GM18507 (cell line): ENCODE measurements around the gene GPR171.
"Not testable (repeated sequence)": the region's sequence is repeated elsewhere in the genome, so short reads cannot be mapped to it uniquely, and the experiment has no call there.

Experiments used
- DNase-seq: peaks from one replicate; pipeline ENCODE4 v3.0.0; 2011; ENCODE audit warnings: low read depth; ENCODE audit not compliant: insufficient read length; ENCODE audit errors: extremely low spot score
- FAIRE-seq: peaks from 2 replicates; lab custom pipeline; 2011; peaks lifted over from hg19 to GRCh38; lab: Jason Lieb, UNC

The GPR171 gene, protein sequence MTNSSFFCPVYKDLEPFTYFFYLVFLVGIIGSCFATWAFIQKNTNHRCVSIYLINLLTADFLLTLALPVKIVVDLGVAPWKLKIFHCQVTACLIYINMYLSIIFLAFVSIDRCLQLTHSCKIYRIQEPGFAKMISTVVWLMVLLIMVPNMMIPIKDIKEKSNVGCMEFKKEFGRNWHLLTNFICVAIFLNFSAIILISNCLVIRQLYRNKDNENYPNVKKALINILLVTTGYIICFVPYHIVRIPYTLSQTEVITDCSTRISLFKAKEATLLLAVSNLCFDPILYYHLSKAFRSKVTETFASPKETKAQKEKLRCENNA

GRCh38 chr3:151203051-151203420 is at the start of gene GPR171:
GPR171 (minus strand) TSS chr3:151203216; CDS start chr3:151199386, 3,830 bp downstream.
- FAIRE-seq (peak; percentile 85), DNase-seq (peak; percentile 5)

GRCh38 chr3:151248772-151249337 is 45.8 kb upstream of the GPR171 start:
- FAIRE-seq: no peak
- DNase-seq: no peak

- FAIRE-seq, DNase-seq: not testable (repeated sequence)
Measured at GRCh38 chr3:151242006-151242405, 39.0 kb upstream of the GPR171 start.

- no peak for DNase-seq
- no peak for FAIRE-seq
Measured at GRCh38 chr3:151236736-151237135, 33.7 kb upstream of the GPR171 start.

DNA sequence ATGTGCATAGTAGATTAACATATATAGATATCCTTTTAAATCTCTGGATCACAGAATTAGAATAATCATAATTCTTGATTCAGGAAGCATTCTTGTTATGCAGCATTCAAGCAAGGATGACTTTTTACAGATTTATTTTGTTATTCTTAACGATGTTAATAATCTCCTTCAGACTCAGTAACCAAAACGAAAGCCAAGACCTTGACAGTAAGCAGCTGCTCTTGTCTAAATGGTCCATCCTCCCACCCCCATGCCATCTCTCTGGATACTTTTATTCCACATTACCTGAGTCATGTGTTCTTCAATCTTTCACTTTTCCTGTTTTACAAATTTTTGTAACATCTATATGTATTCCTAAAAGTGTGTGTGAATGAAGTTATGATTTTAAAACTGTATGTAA is 33.3 kb upstream of the GPR171 start:
- DNase-seq (no peak), FAIRE-seq (no peak)

DNA sequence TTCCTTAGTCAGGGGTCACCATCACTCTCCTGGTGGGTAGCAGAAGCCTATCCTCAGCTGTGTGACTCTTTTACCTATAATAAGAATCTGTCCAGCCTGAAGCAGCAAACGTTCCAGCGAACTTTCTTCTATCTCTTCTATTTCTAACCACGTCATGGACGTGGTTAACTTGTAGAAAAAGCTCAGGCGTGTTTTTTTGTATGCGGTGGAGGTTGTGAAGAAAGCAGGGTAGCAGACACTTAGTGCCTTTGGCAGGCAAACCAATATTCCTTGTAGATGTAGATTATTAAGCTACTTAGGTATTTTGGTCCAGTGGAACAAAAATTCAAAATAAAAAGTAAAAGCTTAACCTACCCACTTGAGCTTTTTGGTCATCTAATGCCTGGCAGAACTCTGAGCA is 31.8 kb upstream of the GPR171 start:
- FAIRE-seq: no peak

DNA sequence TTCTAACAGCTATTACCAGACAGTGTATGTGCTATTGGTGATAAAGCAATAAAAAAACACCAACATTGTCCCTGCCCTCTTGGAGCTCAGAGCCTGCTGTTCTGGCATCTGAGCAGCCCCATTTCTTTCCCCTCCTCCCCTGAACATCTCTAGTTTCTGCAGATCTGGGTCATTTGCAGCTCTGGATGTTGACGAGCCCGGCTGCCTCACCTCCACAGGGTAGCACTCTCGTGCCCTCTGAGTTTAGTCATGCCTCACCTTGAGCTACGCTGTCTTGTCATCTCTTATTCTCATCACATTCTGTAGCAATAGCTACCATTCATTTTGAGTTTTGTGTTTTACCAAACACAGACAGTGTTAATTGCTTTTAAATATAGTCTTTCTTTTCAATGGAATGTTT is 30.0 kb upstream of the GPR171 start:
- FAIRE-seq (no peak), DNase-seq (no peak)

More for the DNA sequence above, 31.8 kb upstream of the GPR171 start:
- no peak for DNase-seq

DNA sequence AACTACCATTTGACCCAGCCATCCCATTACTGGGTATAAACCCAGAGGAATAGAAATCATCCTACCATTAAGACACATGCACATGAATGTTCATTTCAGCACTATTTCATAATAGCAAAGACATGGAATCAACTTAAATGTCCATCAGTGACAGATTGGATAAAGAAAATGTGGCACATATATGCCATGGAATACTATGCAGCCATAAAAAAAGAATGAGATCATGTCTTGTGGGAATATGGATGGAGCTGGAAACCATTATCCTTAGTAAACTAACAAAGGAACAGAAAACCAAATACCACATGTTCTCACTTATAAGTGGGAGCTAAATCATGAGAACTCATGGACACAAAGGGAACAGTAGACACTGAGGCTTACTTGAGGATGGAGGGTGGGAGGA is 29.4 kb upstream of the GPR171 start:
- not testable (repeated sequence) for DNase-seq, FAIRE-seq

GRCh38 chr3:151230646-151231045 is 27.6 kb upstream of the GPR171 start:
- DNase-seq: peak; percentile 4
- FAIRE-seq: peak; percentile 56

DNA sequence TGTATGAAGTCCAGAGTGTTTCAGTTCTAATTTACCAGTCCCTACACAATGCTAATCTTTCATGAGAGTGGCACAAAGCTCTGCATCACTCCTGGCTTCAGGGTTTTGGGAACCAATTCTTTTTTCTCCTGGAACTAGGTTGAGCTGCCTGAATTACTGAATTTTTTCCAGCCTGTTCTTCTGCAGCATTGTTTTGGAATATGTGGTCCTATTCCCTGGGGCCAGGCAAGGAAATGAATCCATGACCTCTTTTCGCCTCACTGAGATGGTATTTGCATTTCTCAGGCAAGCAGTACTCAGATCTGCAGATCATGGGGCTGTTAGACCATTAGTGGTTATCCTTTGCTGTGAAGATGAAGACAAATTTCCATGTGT is 25.6 kb upstream of the GPR171 start:
- DNase-seq: no peak
- peak; percentile 44 for FAIRE-seq

- FAIRE-seq (peak; percentile 94), DNase-seq (peak; percentile 40)
Measured at GRCh38 chr3:151227807-151228665, 25.0 kb upstream of the GPR171 start.

- DNase-seq (no peak), FAIRE-seq (no peak)
Measured at GRCh38 chr3:151227266-151227806, 24.3 kb upstream of the GPR171 start.

DNA sequence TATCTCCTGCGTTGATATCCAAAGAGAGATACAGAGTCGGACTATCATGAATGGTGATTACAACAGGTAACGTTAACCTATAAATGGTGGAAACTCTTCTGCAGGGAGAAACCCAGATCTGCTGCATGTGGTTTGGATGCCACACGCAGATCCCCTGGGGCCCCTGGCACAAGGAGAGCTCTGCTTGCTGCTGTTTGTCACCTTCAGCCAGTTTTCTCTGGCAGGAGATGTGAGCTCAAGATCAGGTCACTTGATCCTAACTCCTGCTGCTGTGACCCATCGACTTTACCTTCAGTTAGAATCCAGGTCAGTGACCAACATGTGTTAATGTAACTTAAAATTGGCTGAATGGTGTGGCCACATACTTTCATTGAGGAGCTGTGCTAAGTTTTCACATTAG is 23.8 kb upstream of the GPR171 start:
- no peak for FAIRE-seq

DNA sequence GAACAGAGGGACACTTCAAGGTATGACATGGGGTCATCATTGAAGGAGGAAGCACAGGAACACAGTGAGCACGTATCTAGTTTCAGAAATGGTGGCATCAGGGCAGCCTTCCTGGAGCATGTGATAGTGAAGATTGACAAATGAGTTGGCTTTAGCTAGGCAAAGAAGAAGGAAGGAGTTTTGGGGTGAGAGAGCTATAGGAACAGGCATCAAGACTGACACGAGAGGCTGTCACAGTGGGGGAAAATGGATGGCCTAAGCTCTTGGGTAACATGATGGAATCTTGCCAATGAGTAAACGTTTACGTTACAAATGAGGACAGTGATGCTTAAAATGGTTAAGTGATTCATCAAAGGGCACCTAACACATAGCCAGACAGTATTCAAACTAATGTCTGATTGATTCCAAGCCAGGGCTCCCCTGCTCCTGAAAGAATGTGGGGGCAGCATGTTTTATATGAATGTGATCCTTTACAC is 23.1 kb upstream of the GPR171 start:
- DNase-seq: no peak
- no peak for FAIRE-seq

More for the DNA sequence above, 23.8 kb upstream of the GPR171 start:
- no peak for DNase-seq

DNA sequence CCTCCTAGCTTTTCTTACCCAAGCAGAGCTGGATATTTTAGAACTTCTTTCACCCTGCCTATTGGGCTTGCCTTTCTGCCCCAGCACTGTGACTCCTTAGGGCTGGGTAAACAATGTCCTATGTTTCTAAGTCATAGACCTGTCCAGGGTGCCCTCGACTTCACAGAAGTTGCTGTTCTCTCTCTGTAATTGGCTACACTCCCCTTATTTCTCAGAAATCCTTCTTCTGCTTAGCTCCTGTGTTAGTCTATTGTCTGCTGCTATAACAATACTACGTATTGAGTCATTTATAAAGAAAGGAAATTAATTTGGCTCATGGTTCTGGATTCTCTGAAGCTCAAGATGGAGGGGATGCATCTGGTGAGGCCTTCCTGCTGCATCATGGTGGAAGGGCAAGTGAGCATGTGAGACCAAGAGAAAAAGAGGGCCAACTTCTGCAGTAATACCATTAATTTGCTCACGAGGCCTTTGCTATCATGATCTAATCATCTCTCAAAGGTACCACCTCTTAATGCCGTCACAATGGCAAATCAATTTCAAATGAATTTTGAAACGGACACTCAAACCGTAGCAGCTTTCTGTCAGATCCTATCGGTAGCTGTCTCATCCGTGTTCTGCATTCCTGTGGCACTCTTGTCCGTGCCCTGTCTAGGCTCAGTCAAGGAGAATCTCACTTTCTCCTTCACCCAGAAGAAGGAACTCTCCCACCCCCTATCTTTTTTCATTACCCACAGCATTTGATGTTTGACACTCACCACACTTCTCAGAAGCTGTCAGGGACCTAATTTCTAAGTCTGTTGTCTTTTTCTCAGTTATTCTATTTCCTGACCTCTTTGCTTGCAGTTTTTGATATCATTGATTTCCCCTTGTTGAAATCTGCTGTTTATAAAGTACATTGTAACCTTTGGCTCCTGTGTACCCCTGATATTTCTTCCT is 22.3 kb upstream of the GPR171 start:
- no peak for DNase-seq
- FAIRE-seq: no peak

GRCh38 chr3:151224268-151224866 is 21.4 kb upstream of the GPR171 start:
- FAIRE-seq (no peak), DNase-seq (no peak)

GRCh38 chr3:151219056-151219455 is 16.0 kb upstream of the GPR171 start:
- no peak for FAIRE-seq
- no peak for DNase-seq

DNA sequence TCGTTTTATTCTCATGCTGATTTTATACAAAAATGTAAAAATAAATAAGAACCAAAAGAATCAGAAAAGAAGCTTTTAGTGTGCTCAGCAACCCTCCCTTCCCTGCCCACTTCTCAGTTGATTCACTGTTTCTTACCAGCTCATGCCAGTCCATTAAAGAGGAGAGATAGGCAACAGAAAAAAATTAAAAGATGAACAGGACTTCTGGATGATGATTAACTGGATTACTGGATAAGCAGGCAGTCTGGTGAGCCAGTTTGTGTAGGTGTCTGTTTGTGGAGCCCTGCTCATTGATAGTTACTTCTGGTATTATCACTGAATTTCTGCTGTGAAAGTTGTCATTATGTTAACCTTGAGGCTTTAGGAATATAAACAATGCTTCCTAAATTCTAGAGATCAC is 15.1 kb upstream of the GPR171 start:
- FAIRE-seq: no peak
- DNase-seq: no peak
